ENCODE measurements around the gene DCLK3.

- TF ChIP-seq EZH2 (IDR thresholded peaks at IDR 0.05; ENCODE audit: borderline replicate concordance, control insufficient read depth, low read depth, low read length) (no peak), CEBPZ (IDR thresholded peaks at IDR 0.05; ENCODE audit: low read depth, low read length) (no peak), POLR2A (IDR thresholded peaks at IDR 0.05; ENCODE audit: low read depth, low read length) (no peak), CTCF (IDR thresholded peaks at IDR 0.05 in 2 of 3, conservative IDR thresholded peaks at IDR 0.05 in 1 of 3; ENCODE audit: control insufficient read depth in 2 of 3, extremely low read depth in 1 of 3, insufficient read depth in 1 of 3, low read depth in 3 of 3, low read length in 3 of 3) (no peak), STAT1 (conservative IDR thresholded peaks at IDR 0.05) (no peak), POLR2AphosphoS5 (IDR thresholded peaks at IDR 0.05; ENCODE audit: low read length) (no peak), RAD21 (IDR thresholded peaks at IDR 0.05; ENCODE audit: insufficient read depth, low read depth, low read length) (no peak), SREBF1 (IDR thresholded peaks at IDR 0.05; ENCODE audit: low read length) (no peak), MXI1 (IDR thresholded peaks at IDR 0.05; ENCODE audit: low read depth, low read length) (no peak), WRNIP1 (IDR thresholded peaks at IDR 0.05; ENCODE audit: borderline replicate concordance, low read depth, low read length) (no peak), RAD51 (IDR thresholded peaks at IDR 0.05) (no peak), RCOR1 (conservative IDR thresholded peaks at IDR 0.05; ENCODE audit: low read depth, low read length) (no peak), CHD1 (IDR thresholded peaks at IDR 0.05; ENCODE audit: low read depth, low read length) (no peak)
Observed at GRCh38 chr3:36710606-36711005, 53.7 kb downstream of the DCLK3 start.
